ENCODE data around the gene ENOSF1.
"Not testable (repeated sequence)": the region's sequence is repeated elsewhere in the genome, so short reads cannot be mapped to it uniquely, and the experiment has no call there.

ENOSF1 gene

GRCh38 chr18:706405-706804 lies 6.0 kb downstream of the ENOSF1 start:
- DNase-seq: no peak

- no peak for DNase-seq
Measured at GRCh38 chr18:703213-703967, 9.0 kb downstream of the ENOSF1 start.

- no peak for DNase-seq
Measured at GRCh38 chr18:697800-698199, 14.6 kb downstream of the ENOSF1 start.

GRCh38 chr18:697012-697411 lies 15.4 kb downstream of the ENOSF1 start:
- no peak for DNase-seq

- DNase-seq: no peak
Measured at GRCh38 chr18:693466-694187, 18.8 kb downstream of the ENOSF1 start.

GRCh38 chr18:692824-693223 lies 19.6 kb downstream of the ENOSF1 start:
- no peak for DNase-seq

GRCh38 chr18:688323-688722 lies 24.1 kb downstream of the ENOSF1 start:
- no peak for DNase-seq

GRCh38 chr18:686339-687111 lies 25.9 kb downstream of the ENOSF1 start:
- DNase-seq: no peak

- DNase-seq: no peak
Measured at GRCh38 chr18:685438-685837, 27.0 kb downstream of the ENOSF1 start.

- no peak for DNase-seq
Measured at GRCh38 chr18:683531-683930, 28.9 kb downstream of the ENOSF1 start.

GRCh38 chr18:682833-683232 lies 29.6 kb downstream of the ENOSF1 start:
- DNase-seq: no peak

- DNase-seq: not testable (repeated sequence)
Measured at GRCh38 chr18:682416-682815, 30.0 kb downstream of the ENOSF1 start.

GRCh38 chr18:681985-682384 lies 30.4 kb downstream of the ENOSF1 start:
- no peak for DNase-seq

GRCh38 chr18:680392-680791 lies 32.0 kb downstream of the ENOSF1 start:
- DNase-seq: no peak

GRCh38 chr18:679516-679915 lies 32.9 kb downstream of the ENOSF1 start:
- DNase-seq: no peak

- DNase-seq: no peak
Measured at GRCh38 chr18:678482-679182, 33.8 kb downstream of the ENOSF1 start.

- no peak for DNase-seq
Measured at GRCh38 chr18:677951-678381, 34.5 kb downstream of the ENOSF1 start.

GRCh38 chr18:677145-677544 lies 35.3 kb downstream of the ENOSF1 start:
- no peak for DNase-seq

GRCh38 chr18:676736-677135 lies 35.7 kb downstream of the ENOSF1 start:
- DNase-seq: no peak

GRCh38 chr18:676069-676468 lies 36.4 kb downstream of the ENOSF1 start:
- DNase-seq: no peak

- no peak for DNase-seq
Measured at GRCh38 chr18:675307-675706, 37.1 kb downstream of the ENOSF1 start.

GRCh38 chr18:673769-674168 lies 38.7 kb downstream of the ENOSF1 start:
- no peak for DNase-seq

GRCh38 chr18:673317-673716 lies 39.1 kb downstream of the ENOSF1 start:
- no peak for DNase-seq
